ENCODE data around the gene SLFN13.

DNA sequence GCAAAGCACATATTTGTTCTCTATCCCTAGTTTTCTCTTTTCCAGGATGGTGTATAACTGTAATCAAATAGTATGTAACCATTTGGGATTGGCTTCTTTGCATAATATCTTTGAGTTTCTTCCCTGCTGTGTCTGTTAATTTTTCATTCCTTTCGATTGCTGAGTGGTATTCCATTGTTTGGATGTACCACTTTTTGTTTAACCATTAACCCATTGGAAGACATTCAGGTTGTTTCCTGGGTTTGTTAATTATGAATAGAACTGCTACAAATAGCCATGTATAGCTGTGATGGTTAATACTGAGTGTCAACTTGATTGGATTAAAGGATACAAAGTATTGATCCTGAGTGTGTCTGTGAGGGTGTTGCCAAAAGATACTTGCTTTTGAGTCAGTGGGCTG lies 4.6 kb upstream of the SLFN13 start:
- TF ChIP-seq, protein P1, sequence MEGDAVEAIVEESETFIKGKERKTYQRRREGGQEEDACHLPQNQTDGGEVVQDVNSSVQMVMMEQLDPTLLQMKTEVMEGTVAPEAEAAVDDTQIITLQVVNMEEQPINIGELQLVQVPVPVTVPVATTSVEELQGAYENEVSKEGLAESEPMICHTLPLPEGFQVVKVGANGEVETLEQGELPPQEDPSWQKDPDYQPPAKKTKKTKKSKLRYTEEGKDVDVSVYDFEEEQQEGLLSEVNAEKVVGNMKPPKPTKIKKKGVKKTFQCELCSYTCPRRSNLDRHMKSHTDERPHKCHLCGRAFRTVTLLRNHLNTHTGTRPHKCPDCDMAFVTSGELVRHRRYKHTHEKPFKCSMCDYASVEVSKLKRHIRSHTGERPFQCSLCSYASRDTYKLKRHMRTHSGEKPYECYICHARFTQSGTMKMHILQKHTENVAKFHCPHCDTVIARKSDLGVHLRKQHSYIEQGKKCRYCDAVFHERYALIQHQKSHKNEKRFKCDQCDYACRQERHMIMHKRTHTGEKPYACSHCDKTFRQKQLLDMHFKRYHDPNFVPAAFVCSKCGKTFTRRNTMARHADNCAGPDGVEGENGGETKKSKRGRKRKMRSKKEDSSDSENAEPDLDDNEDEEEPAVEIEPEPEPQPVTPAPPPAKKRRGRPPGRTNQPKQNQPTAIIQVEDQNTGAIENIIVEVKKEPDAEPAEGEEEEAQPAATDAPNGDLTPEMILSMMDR (IDR thresholded peaks at IDR 0.05; ENCODE audit: insufficient read depth, low read length, poor library complexity, severe bottlenecking) = no peak
- TF ChIP-seq EZH2phosphoT487 (conservative IDR thresholded peaks at IDR 0.05; ENCODE audit: low read length) = no peak

All from SU-DHL-6 (cell line).